GM23248 (cell line): ENCODE measurements around the gene AVPR1B. TPM values are rescaled to one million over a fixed set of nuclear protein-coding genes. Genes with fewer than 3 reads are reported as not detected.

Experiments used
- DNase-seq: peaks from one replicate; pipeline ENCODE4 v3.0.0-alpha.2; 2015
- H2AFZ ChIP-seq: fragments of 200-600 bp; sonication (generic); 2 replicates; pipeline ENCODE4 v1.6.1; 2016; ENCODE audit warnings: antibody characterized with exemption
- H3F3A ChIP-seq: fragments of 200-600 bp; sonication (generic); 2 replicates; pipeline ENCODE4 v1.6.1; 2016; ENCODE audit warnings: mild to moderate bottlenecking, antibody characterized with exemption, mixed run types; ENCODE audit not compliant: insufficient read depth
- H3K27ac ChIP-seq: fragments of 200-600 bp; sonication (generic); 2 replicates; pipeline ENCODE4 v1.5.1; 2016; ENCODE audit warnings: mild to moderate bottlenecking
- H3K27me3 ChIP-seq: fragments of 200-600 bp; sonication (generic); replicated peaks from 2 replicates; pipeline ENCODE4 v1.6.1; 2016; ENCODE audit warnings: mild to moderate bottlenecking; ENCODE audit not compliant: insufficient read depth
- H3K36me3 ChIP-seq: fragments of 200-600 bp; sonication (generic); 2 replicates; pipeline ENCODE4 v1.6.1; 2016; ENCODE audit warnings: low read depth, mild to moderate bottlenecking
- H3K4me1 ChIP-seq: fragments of 200-600 bp; sonication (generic); 2 replicates; pipeline ENCODE4 v1.6.1; 2016; ENCODE audit warnings: mild to moderate bottlenecking; ENCODE audit not compliant: insufficient read depth
- H3K4me2 ChIP-seq: fragments of 200-600 bp; sonication (generic); one replicate; pipeline ENCODE4 v1.6.1; 2016; ENCODE audit warnings: mild to moderate bottlenecking; ENCODE audit not compliant: unreplicated experiment
- H3K4me3 ChIP-seq: fragments of 200-600 bp; sonication (generic); 2 replicates; pipeline ENCODE4 v1.5.1; 2016; ENCODE audit warnings: mild to moderate bottlenecking
- H3K79me2 ChIP-seq: fragments of 200-600 bp; sonication (generic); 2 replicates; pipeline ENCODE4 v1.6.1; 2016; ENCODE audit warnings: mild to moderate bottlenecking; ENCODE audit not compliant: insufficient read depth
- H3K9ac ChIP-seq: fragments of 200-600 bp; sonication (generic); 2 replicates; pipeline ENCODE4 v1.6.1; 2016; ENCODE audit warnings: mild to moderate bottlenecking
- H3K9me2 ChIP-seq: fragments of 200-600 bp; sonication (generic); 2 replicates; pipeline ENCODE4 v1.6.1; 2016; ENCODE audit warnings: mixed run types, mild to moderate bottlenecking, moderate library complexity; ENCODE audit not compliant: insufficient read depth
- H3K9me3 ChIP-seq: fragments of 200-600 bp; sonication (generic); one replicate; pipeline ENCODE4 v1.6.1; 2017; ENCODE audit warnings: low read depth
- H4K20me1 ChIP-seq: fragments of 200-600 bp; sonication (generic); 2 replicates; pipeline ENCODE4 v1.6.0; 2016; ENCODE audit not compliant: insufficient read depth
- EZH2 ChIP-seq: fragments of 200-600 bp; sonication (generic); IDR thresholded peaks from 2 replicates; pipeline ENCODE4 v1.6.1; 2018; ENCODE audit warnings: antibody characterized with exemption, mild to moderate bottlenecking; ENCODE audit not compliant: insufficient read depth, poor library complexity, severe bottlenecking
- EZH2phosphoT487 ChIP-seq: fragments of 200-600 bp; sonication (generic); IDR thresholded peaks from 2 replicates; pipeline ENCODE4 v1.6.1; 2018; ENCODE audit warnings: antibody characterized with exemption, moderate library complexity, mild to moderate bottlenecking, low read depth; ENCODE audit not compliant: insufficient read depth
- WGBS, 2 experiments: methylation state at CpG; one replicate each; pipeline ENCODE4 v1.1.6; 2015 to 2017; ENCODE audit warnings: low lambda C conversion rate in 2 of 2, low coverage in 1 of 2; ENCODE audit errors: missing lambda C conversion rate in 2 of 2; 5-methylcytosine and 5-hydroxymethylcytosine counted together
- in situ Hi-C: fragments of 300-500 bp; cut with MboI; formaldehyde crosslinking; loops from 2 replicates; pipeline ENCODE4 v1.15.0; 2020
- polyA plus RNA-seq: library from polyadenylated mRNA; unstranded; fragments of >200 nt; fragmentation: Nextera tagmentation; extraction: Ambion mirVana; gene quantifications from 2 replicates; pipeline ENCODE4 v1.2.1, GENCODE V29; 2016
- total RNA-seq: library from RNA; depleted of rRNA; stranded (reverse); fragments of >200 nt; shearing (Covaris generic); gene quantifications from 2 replicates; pipeline ENCODE4 v1.2.3, GENCODE V29; 2014

The AVPR1B gene
- total and polyA plus RNA-seq, 2 experiments from 2014 or later: not detected

- Histone ChIP-seq H3K36me3 (no peaks in the 10 kb centered on the region), H2AFZ (no peak overlapping the region), H3K79me2 (no peaks in the 10 kb centered on the region), H3K4me1 (no peaks in the 10 kb centered on the region), H3K9ac (no peak overlapping the region), H3K9me2 (no peaks in the 10 kb centered on the region), H3K4me2 (no peak overlapping the region), H3F3A (no peaks in the 10 kb centered on the region), H4K20me1 (no peaks in the 10 kb centered on the region), H3K27me3 (peaks cover 83% of the 10 kb centered on the region), H3K27ac (no peak overlapping the region), H3K9me3 (no peaks in the 10 kb centered on the region), H3K4me3 (no peak overlapping the region)
- in situ Hi-C loops: no loop called here
- TF ChIP-seq EZH2 (no peak), EZH2phosphoT487 (no peak)
- DNase-seq: no peak
- 30 to 40% methylated on average over 2 of the region's 2 CpGs for WGBS, 2 experiments
Measured at GRCh38 chr1:206142770-206143169, 25.6 kb upstream of the AVPR1B start.

- no peak overlapping the region for H3K4me3 ChIP-seq
- H3F3A ChIP-seq: no peaks in the 10 kb centered on the region
- WGBS, 2 experiments: 66 to 72% methylated on average over 3 of the region's 3 CpGs
- no peak overlapping the region for H3K4me2 ChIP-seq
- H3K4me1 ChIP-seq: no peaks in the 10 kb centered on the region
- no peaks in the 10 kb centered on the region for H3K79me2 ChIP-seq
- H3K36me3 ChIP-seq: no peaks in the 10 kb centered on the region
- no peaks in the 10 kb centered on the region for H3K9me3 ChIP-seq
- in situ Hi-C loops: no loop called here
- no peaks in the 10 kb centered on the region for H4K20me1 ChIP-seq
- H2AFZ ChIP-seq: no peak overlapping the region
- H3K27ac ChIP-seq: no peak overlapping the region
- H3K9ac ChIP-seq: no peak overlapping the region
- DNase-seq: no peak
- peaks cover 86% of the 10 kb centered on the region for H3K27me3 ChIP-seq
- no peak for TF ChIP-seq EZH2phosphoT487
- no peak for TF ChIP-seq EZH2
- H3K9me2 ChIP-seq: no peaks in the 10 kb centered on the region
Measured at GRCh38 chr1:206142011-206142410, 24.8 kb upstream of the AVPR1B start.

GRCh38 chr1:206136241-206136640 lies 19.1 kb upstream of the AVPR1B start:
- WGBS, 2 experiments: 4 to 8% methylated on average over 2 of the region's 2 CpGs
- Histone ChIP-seq H3K36me3 (no peaks in the 10 kb centered on the region), H3K4me2 (no peak overlapping the region), H3K9me2 (no peaks in the 10 kb centered on the region), H3K9me3 (no peaks in the 10 kb centered on the region), H3K79me2 (no peaks in the 10 kb centered on the region), H3K9ac (no peak overlapping the region), H3F3A (no peaks in the 10 kb centered on the region), H2AFZ (no peak overlapping the region), H4K20me1 (no peaks in the 10 kb centered on the region), H3K4me3 (no peak overlapping the region), H3K4me1 (no peaks in the 10 kb centered on the region), H3K27me3 (peaks cover 53% of the 10 kb centered on the region), H3K27ac (no peak overlapping the region)
- DNase-seq: no peak
- in situ Hi-C loops: no loop called here
- TF ChIP-seq EZH2phosphoT487 (no peak), EZH2 (no peak)

- WGBS, 2 experiments: 53 to 64% methylated on average over 2 of the region's 2 CpGs
- Histone ChIP-seq H3K9ac (no peak overlapping the region), H3K4me3 (no peak overlapping the region), H3K27me3 (peaks cover 45% of the 10 kb centered on the region), H3F3A (no peaks in the 10 kb centered on the region), H2AFZ (no peak overlapping the region), H3K4me2 (no peak overlapping the region), H4K20me1 (no peaks in the 10 kb centered on the region), H3K9me3 (no peaks in the 10 kb centered on the region), H3K4me1 (no peaks in the 10 kb centered on the region), H3K79me2 (no peaks in the 10 kb centered on the region), H3K36me3 (no peaks in the 10 kb centered on the region), H3K27ac (no peak overlapping the region), H3K9me2 (no peaks in the 10 kb centered on the region)
- in situ Hi-C loops: no loop called here
- DNase-seq: no peak
- no peak for TF ChIP-seq EZH2
Measured at GRCh38 chr1:206135248-206135647, 18.1 kb upstream of the AVPR1B start.
